Heart left ventricle (tissue), 16 donors: Measurements from ENCODE around the gene NFATC1. TPM values are rescaled to one million over a fixed set of nuclear protein-coding genes. Genes with fewer than 3 reads are reported as not detected.

Experiments
- ATAC-seq, 4 donors: fragments of 200-7000 bp; cut with Tn5 transposase; one replicate each; pipeline ENCODE4 v1.9.1; 2020 to 2022; ENCODE audit warnings: moderate library complexity in 4 of 4, mild to moderate bottlenecking in 3 of 4, moderate number of reproducible peaks in 1 of 4
- DNase-seq, 5 donors: peaks; one replicate each; pipeline ENCODE4 v3.0.0-alpha.2; 2020
- H3K27ac ChIP-seq, 12 donors: fragments of 200-600 bp; sonication (generic) in 4 of 12; one replicate each; pipeline versions ENCODE4 v1.5.0 to v1.8.0; 2016 to 2022; ENCODE audit warnings: mild to moderate bottlenecking in 2 of 12
- H3K27me3 ChIP-seq, 9 donors: fragments of 200-600 bp; sonication (generic) in 2 of 9; one replicate each; pipeline versions ENCODE4 v1.5.1 to v1.8.0; 2016 to 2022; ENCODE audit warnings: mild to moderate bottlenecking in 3 of 9
- H3K36me3 ChIP-seq, 9 donors: fragments of 200-600 bp; sonication (generic) in 2 of 9; one replicate each; pipeline versions ENCODE4 v1.5.0 to v1.8.0; 2018 to 2022; ENCODE audit warnings: mild to moderate bottlenecking in 2 of 9
- H3K4me1 ChIP-seq, 12 donors: fragments of 200-600 bp; sonication (generic) in 4 of 12; one replicate each; pipeline versions ENCODE4 v1.5.0 to v1.8.0; 2016 to 2022; ENCODE audit warnings: mild to moderate bottlenecking in 3 of 12
- H3K4me3 ChIP-seq, 12 donors: fragments of 200-600 bp; sonication (generic) in 4 of 12; one replicate each; pipeline versions ENCODE4 v1.5.0 to v1.8.0; 2017 to 2022; ENCODE audit warnings: mild to moderate bottlenecking in 9 of 12, moderate library complexity in 4 of 12
- H3K9me3 ChIP-seq, 12 donors: fragments of 200-600 bp; sonication (generic) in 4 of 12; one replicate each; pipeline versions ENCODE4 v1.5.0 to v1.8.0; 2016 to 2022; ENCODE audit warnings: mild to moderate bottlenecking in 1 of 12
- POLR2A ChIP-seq, 2 donors: fragments of 450-650 bp; IDR thresholded peaks; one replicate each; pipeline ENCODE4 v1.6.1; 2017; ENCODE audit warnings: antibody characterized with exemption in 2 of 2, mild to moderate bottlenecking in 2 of 2, moderate library complexity in 2 of 2
- WGBS, 4 donors: extraction: QIAGEN DNeasy Blood & Tissue Kit in 2 of 4; methylation state at CpG; one replicate each; pipeline versions ENCODE4 v1.1.5 to v1.1.7; 2013 to 2018; 5-methylcytosine and 5-hydroxymethylcytosine counted together
- intact Hi-C, 10 donors: fragments of 100-400 bp; cut with DNase I; formaldehyde crosslinking; loops; one replicate each; pipeline versions ENCODE4 v1.11.1 to v1.14.2; 2022
- long read RNA-seq, 3 donors: library from polyadenylated mRNA; unstranded; transcript quantifications; one replicate each; pipeline ENCODE4 v2.0.0, GENCODE V29; 2020 to 2021
- polyA plus RNA-seq, 2 donors: library from polyadenylated mRNA; stranded (reverse); fragments of 200-250 nt; gene quantifications; one replicate each; pipeline ENCODE4 v1.2.3, GENCODE V29; 2013
- total RNA-seq, 9 donors: library from RNA; depleted of rRNA in 2 of 9; stranded (reverse); fragments of >200 nt in 2 of 9; fragmentation: NEBNext Ultra II Directional in 3 of 9; extraction: Animal tissue kit (Norgen Biotek cat#: 25700) in 3 of 9; gene quantifications; one replicate each; pipeline versions ENCODE4 v1.1.0 to v1.2.4, GENCODE V29; 2016 to 2023
- TF ChIP-seq, protein P1 (sequence below), 12 donors: fragments of 200-600 bp; sonication (generic) in 4 of 12; IDR thresholded peaks; one replicate each; pipeline versions ENCODE4 v1.5.0 to v1.8.0; 2018 to 2022; ENCODE audit warnings: antibody characterized with exemption in 12 of 12, mild to moderate bottlenecking in 5 of 12
- donor health status: ischemic (EF 13 %, LVEDD 7.1; RV severe dilation, severe dysfunction).
- donor health status: healthy with polysubstance abuse.
- donor health status: DM: no; HTN: yes; CAD: no.
- donor health status: DM: no; HTN: no; CAD: no.
- donor health status: ischemic (EF 25% LVEDD 6.9; RV normal size, moderate dysfunction).
- donor health status: ischemic (EF 25% LVEDD 5.7; RV mildly dilated, moderate dysfunction).
- donor health status: healthy.
- donor health status: DM: yes; HTN: yes; CAD: no.
- donor health status: ischemic (EF 35%, LVEDD 5.7; RV mildly dilated, moderate dysfunction).
- donor health status: nonischemic (EF 11% LVEDD 7.7; RV severe dilation, severe dysfunction).
- donor health status: DM: yes; HTN: yes; CAD: no.
- donor health status: PGD.
- donor health status: ischemic (EF 29% LVEDD 5.4; RV normal size, mild dysfunction).
- donor health status: nonischemic (EF 23%, LVEDD 6.1; RV moderate dilation, normal function).

The NFATC1 gene
- 10 to 100 TPM; 11.1 to 26.7 (median 15.7) TPM for total RNA-seq
- 10 to 100 TPM in 1 of 2 donors, 1 to 10 TPM in 1; 6.5 to 10.5 TPM for polyA plus RNA-seq
- long read RNA-seq, donor 1, full-length matches to known transcripts = 5 of 25 reads
- long read RNA-seq, donor 1, partial matches to known transcripts = 19 of 25 reads
- long read RNA-seq, donor 1, other reads (novel, unspliced or antisense) = 1 of 25 reads
- long read RNA-seq, donor 2, partial matches to known transcripts = 45 of 46 reads
- long read RNA-seq, donor 2, other reads (novel, unspliced or antisense) = 1 of 46 reads
- long read RNA-seq, donor 3, full-length matches to known transcripts = 3 of 26 reads
- long read RNA-seq, donor 3, partial matches to known transcripts = 22 of 26 reads
- long read RNA-seq, donor 3, other reads (novel, unspliced or antisense) = 1 of 26 reads

DNA sequence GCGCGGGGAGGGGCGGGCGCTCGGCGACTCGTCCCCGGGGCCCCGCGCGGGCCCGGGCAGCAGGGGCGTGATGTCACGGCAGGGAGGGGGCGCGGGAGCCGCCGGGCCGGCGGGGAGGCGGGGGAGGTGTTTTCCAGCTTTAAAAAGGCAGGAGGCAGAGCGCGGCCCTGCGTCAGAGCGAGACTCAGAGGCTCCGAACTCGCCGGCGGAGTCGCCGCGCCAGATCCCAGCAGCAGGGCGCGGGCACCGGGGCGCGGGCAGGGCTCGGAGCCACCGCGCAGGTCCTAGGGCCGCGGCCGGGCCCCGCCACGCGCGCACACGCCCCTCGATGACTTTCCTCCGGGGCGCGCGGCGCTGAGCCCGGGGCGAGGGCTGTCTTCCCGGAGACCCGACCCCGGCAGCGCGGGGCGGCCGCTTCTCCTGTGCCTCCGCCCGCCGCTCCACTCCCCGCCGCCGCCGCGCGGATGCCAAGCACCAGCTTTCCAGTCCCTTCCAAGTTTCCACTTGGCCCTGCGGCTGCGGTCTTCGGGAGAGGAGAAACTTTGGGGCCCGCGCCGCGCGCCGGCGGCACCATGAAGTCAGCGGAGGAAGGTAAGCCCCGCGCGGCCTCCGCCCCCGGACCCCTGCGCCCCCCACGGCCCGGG lies at the start of gene NFATC1:
Gene NFATC1, plus strand, starts transcription at position 170 of the 644 bp plus-strand sequence. Its CDS starts 295 bp downstream, at position 465.
- peak within 1 kb of the TSS; percentile 87 to 97 (median 95) for H3K27ac ChIP-seq
- no peaks in the 10 kb centered on the region for H3K36me3 ChIP-seq
- H3K4me3 ChIP-seq = peak within 1 kb of the TSS; percentile 48 to 88 (median 69)
- DNase-seq = peak; percentile 89 to 92 (median 91)
- intact Hi-C loops = loop anchor here in 8 of 10 donors (2.0 to 10.0 kb wide), 7 partner anchors 61 to 639 kb away; partner anchors contain the start of gene RBFA (in 1 of the 8)
- H3K27me3 ChIP-seq = peaks cover 0 to 34% (median 0%) of the 10 kb centered on the region in 9 donors
- peak in 1 of 2 donors; percentile 82 for TF ChIP-seq POLR2A (IDR thresholded peaks at IDR 0.05)
- TF ChIP-seq, protein P1, sequence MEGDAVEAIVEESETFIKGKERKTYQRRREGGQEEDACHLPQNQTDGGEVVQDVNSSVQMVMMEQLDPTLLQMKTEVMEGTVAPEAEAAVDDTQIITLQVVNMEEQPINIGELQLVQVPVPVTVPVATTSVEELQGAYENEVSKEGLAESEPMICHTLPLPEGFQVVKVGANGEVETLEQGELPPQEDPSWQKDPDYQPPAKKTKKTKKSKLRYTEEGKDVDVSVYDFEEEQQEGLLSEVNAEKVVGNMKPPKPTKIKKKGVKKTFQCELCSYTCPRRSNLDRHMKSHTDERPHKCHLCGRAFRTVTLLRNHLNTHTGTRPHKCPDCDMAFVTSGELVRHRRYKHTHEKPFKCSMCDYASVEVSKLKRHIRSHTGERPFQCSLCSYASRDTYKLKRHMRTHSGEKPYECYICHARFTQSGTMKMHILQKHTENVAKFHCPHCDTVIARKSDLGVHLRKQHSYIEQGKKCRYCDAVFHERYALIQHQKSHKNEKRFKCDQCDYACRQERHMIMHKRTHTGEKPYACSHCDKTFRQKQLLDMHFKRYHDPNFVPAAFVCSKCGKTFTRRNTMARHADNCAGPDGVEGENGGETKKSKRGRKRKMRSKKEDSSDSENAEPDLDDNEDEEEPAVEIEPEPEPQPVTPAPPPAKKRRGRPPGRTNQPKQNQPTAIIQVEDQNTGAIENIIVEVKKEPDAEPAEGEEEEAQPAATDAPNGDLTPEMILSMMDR (IDR thresholded peaks at IDR 0.05) = no peak
- ATAC-seq = peak; percentile 50 to 69 (median 58)
- WGBS, 4 donors = 0 to 1% (median 0%) methylated on average over 23 to 91 of the region's 91 CpGs; no CpG with 5 or more reads in 1 of the 4 donors
- peaks cover 0 to 59% (median 32%) of the 10 kb centered on the region in 12 donors for H3K4me1 ChIP-seq
- no peaks in the 10 kb centered on the region for H3K9me3 ChIP-seq

DNA sequence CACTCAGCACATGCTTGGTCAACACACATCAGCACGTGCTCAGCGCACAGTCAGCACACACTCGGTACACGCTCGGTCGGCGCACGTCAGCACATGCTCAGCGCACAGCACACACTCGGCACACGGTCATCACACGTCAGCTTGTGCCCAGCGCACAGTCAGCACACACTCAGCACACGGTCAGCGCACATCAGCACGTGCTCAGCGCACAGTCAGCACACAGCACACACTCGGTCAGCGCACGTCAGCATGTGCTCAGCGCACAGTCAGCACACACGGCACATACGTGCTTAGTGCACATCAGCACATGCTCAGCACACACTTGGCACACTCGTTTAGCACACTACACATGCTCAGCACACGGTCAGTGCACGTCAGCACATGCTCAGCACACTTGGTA lies 49.7 kb upstream of the NFATC1 start:
- Histone ChIP-seq H3K4me3 (no peak overlapping the region), H3K4me1 (no peaks in the 10 kb centered on the region), H3K9me3 (no peaks in the 10 kb centered on the region), H3K27me3 (no peaks in the 10 kb centered on the region), H3K27ac (no peak overlapping the region), H3K36me3 (peaks cover 0 to 88% (median 74%) of the 10 kb centered on the region in 9 donors)
- DNase-seq (no peak), ATAC-seq (peak in 1 of 4 donors; percentile 33)
- TF ChIP-seq POLR2A (IDR thresholded peaks at IDR 0.05) = no peak
- TF ChIP-seq, protein P1 (IDR thresholded peaks at IDR 0.05) = no peak
- WGBS, 4 donors = 94 to 97% (median 95%) methylated on average over 16 to 26 of the region's 26 CpGs
- intact Hi-C loops = no loop called here

DNA sequence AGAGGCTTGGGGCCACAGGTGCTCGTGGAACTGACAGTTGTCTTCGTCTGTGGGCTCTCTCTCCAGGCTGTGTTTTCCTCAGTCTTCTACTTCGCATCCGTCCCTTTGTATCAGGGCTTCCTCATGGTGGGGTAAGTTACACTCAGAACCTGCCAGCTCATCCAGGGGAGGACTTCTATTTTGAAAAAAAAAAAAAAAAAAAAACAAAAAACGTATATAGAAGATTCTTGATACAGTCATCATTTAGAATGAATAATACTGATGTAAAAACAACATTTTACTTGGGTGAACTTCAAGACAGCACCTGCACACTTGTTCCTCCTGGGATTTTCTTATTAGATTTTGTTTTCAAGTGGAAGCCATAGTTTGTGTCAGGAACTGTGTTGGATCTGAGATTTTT lies 47.7 kb upstream of the NFATC1 start:
- no peak for TF ChIP-seq POLR2A (IDR thresholded peaks at IDR 0.05)
- TF ChIP-seq, protein P1 (IDR thresholded peaks at IDR 0.05) = no peak
- no peaks in the 10 kb centered on the region for H3K27me3 ChIP-seq
- ATAC-seq (no peak), DNase-seq (no peak)
- H3K27ac ChIP-seq = no peak overlapping the region
- H3K36me3 ChIP-seq = peaks cover 0 to 94% (median 71%) of the 10 kb centered on the region in 9 donors
- intact Hi-C loops = no loop called here
- no peaks in the 10 kb centered on the region for H3K4me1 ChIP-seq
- WGBS, 4 donors = 85 to 87% (median 86%) methylated on average over 5 of the region's 5 CpGs
- H3K9me3 ChIP-seq = no peaks in the 10 kb centered on the region
- H3K4me3 ChIP-seq = no peak overlapping the region

DNA sequence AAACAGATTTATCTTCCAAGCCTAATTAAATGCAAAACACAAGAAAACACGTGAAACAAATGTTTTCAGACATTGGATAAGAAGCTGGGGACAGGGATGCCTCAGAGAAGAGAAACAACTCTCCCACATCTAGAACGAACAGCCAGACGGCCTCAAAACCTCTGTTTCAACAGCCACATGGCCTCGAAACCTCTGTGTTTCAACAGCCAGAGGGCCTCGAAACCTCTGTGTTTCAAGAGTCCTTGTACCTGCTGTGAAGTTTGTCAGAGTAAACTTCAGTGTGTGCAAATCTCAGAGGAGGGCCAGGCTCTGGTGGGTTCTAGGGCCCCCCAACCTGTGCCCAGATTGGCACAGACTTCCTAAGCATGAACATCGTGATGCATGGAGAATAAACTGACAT lies 43.3 kb upstream of the NFATC1 start:
- 69 to 80% (median 75%) methylated on average over 6 of the region's 6 CpGs for WGBS, 4 donors
- ATAC-seq = no peak
- TF ChIP-seq, protein P1 (IDR thresholded peaks at IDR 0.05) = no peak
- TF ChIP-seq POLR2A (IDR thresholded peaks at IDR 0.05) = no peak

More for the DNA sequence above, 43.3 kb upstream of the NFATC1 start:
- H3K4me3 ChIP-seq = no peak overlapping the region
- DNase-seq = no peak
- H3K27ac ChIP-seq = no peak overlapping the region
- H3K36me3 ChIP-seq = peaks cover 0 to 66% (median 33%) of the 10 kb centered on the region in 9 donors
- no peaks in the 10 kb centered on the region for H3K9me3 ChIP-seq
- intact Hi-C loops = no loop called here
- H3K27me3 ChIP-seq = no peaks in the 10 kb centered on the region
- H3K4me1 ChIP-seq = no peaks in the 10 kb centered on the region
